OCI-LY7 (cell line): Measurements from ENCODE around the gene SRGAP3. TPM values are rescaled to one million over a fixed set of nuclear protein-coding genes. Genes with fewer than 3 reads are reported as not detected.

Experiments
- BruUV-seq: library from RNA; stranded (reverse); fragments of 400-500 nt; replicated peaks from 2 replicates; lab custom pipeline; 2021; lab: Mats Ljungman, UMichigan
- CTCF ChIA-PET: fragments of 300-600 bp; sonication (Branson Sonifier 250); formaldehyde crosslinking; loops from one replicate; lab custom pipeline; 2022; ENCODE audit warnings: antibody characterized with exemption; ENCODE audit not compliant: unreplicated experiment; lab: Charles Lee
- POLR2A ChIA-PET: fragments of 300-600 bp; sonication (Branson Sonifier 250); formaldehyde crosslinking; loops from one replicate; lab custom pipeline; 2022; ENCODE audit warnings: antibody characterized with exemption; lab: Charles Lee
- DNase-seq: peaks from one replicate; pipeline ENCODE4 v3.0.0-alpha.2; 2015; ENCODE audit warnings: low spot score
- H2AFZ ChIP-seq: fragments of 200-600 bp; sonication (generic), shearing (Covaris generic); 2 replicates; pipeline ENCODE4 v1.6.1; 2014; ENCODE audit warnings: mild to moderate bottlenecking, antibody characterized with exemption, low read length, moderate library complexity
- H3K27ac ChIP-seq: fragments of 200-600 bp; sonication (generic); 2 replicates; pipeline ENCODE4 v1.5.1; 2014; ENCODE audit warnings: mixed run types, low read depth, mild to moderate bottlenecking, moderate library complexity, low read length, inconsistent platforms; ENCODE audit not compliant: poor library complexity, severe bottlenecking
- H3K36me3 ChIP-seq: fragments of 200-600 bp; sonication (generic); 2 replicates; pipeline ENCODE4 v1.6.1; 2014; ENCODE audit warnings: mild to moderate bottlenecking, antibody characterized with exemption, low read length, moderate library complexity, mixed read lengths; ENCODE audit not compliant: insufficient read depth
- H3K4me1 ChIP-seq: fragments of 200-600 bp; sonication (generic); 2 replicates; pipeline ENCODE4 v1.5.1; 2014; ENCODE audit warnings: mild to moderate bottlenecking, low read length; ENCODE audit not compliant: insufficient read depth, poor library complexity, severe bottlenecking
- H3K4me2 ChIP-seq: fragments of 200-600 bp; sonication (generic); 2 replicates; pipeline ENCODE4 v1.6.1; 2014; ENCODE audit warnings: mild to moderate bottlenecking, low read length
- H3K4me3 ChIP-seq: fragments of 200-600 bp; sonication (generic); 2 replicates; pipeline ENCODE4 v1.5.1; 2014; ENCODE audit warnings: mild to moderate bottlenecking, low read depth, low read length; ENCODE audit not compliant: poor library complexity, severe bottlenecking
- H3K79me2 ChIP-seq: fragments of 200-600 bp; sonication (generic); 2 replicates; pipeline ENCODE4 v1.6.1; 2016; ENCODE audit warnings: low read depth, mild to moderate bottlenecking, low read length, moderate library complexity, mixed read lengths; ENCODE audit not compliant: insufficient read depth
- H3K9me2 ChIP-seq: fragments of 200-600 bp; sonication (generic); 2 replicates; pipeline ENCODE4 v1.6.1; 2016; ENCODE audit warnings: mild to moderate bottlenecking, low read length, mixed read lengths; ENCODE audit not compliant: insufficient read depth
- H3K9me3 ChIP-seq: fragments of 200-600 bp; sonication (generic); 2 replicates; pipeline ENCODE4 v1.6.1; 2014; ENCODE audit warnings: mild to moderate bottlenecking, mixed run types, low read length, mixed read lengths
- H4K20me1 ChIP-seq: fragments of 200-600 bp; sonication (generic); 2 replicates; pipeline ENCODE4 v1.6.1; 2014; ENCODE audit warnings: mild to moderate bottlenecking, antibody characterized with exemption, low read length, moderate library complexity, mixed read lengths; ENCODE audit not compliant: insufficient read depth
- EZH2phosphoT487 ChIP-seq: fragments of 200-600 bp; sonication (generic); IDR thresholded peaks from 2 replicates; pipeline ENCODE4 v1.6.1; 2018; ENCODE audit warnings: low read depth, borderline replicate concordance, mild to moderate bottlenecking, mixed run types, antibody characterized with exemption, low read length, moderate library complexity, mixed read lengths
- intact Hi-C: fragments of 100-400 bp; cut with micrococcal nuclease; formaldehyde crosslinking; loops from one replicate; pipeline ENCODE4 v1.10.0; 2022; ENCODE audit not compliant: unreplicated experiment
- total RNA-seq, 2 experiments: library from RNA; depleted of rRNA in 1 of 2; stranded (reverse); fragments of >200 nt in 1 of 2; shearing (Covaris generic) in 1 of 2; gene quantifications; 2 replicates each; pipeline ENCODE4 v1.2.3, GENCODE V29; 2014 to 2022
- TF ChIP-seq, protein P1 (sequence below): fragments of 200-600 bp; sonication (generic); conservative IDR thresholded peaks from 2 replicates; pipeline ENCODE4 v1.5.1; 2014; ENCODE audit warnings: mild to moderate bottlenecking, antibody characterized with exemption, low read length, moderate library complexity, mixed read lengths

Gene SRGAP3
- total RNA-seq, 2 experiments from 2014 or later, result 1.5 to 1.7 TPM

DNA sequence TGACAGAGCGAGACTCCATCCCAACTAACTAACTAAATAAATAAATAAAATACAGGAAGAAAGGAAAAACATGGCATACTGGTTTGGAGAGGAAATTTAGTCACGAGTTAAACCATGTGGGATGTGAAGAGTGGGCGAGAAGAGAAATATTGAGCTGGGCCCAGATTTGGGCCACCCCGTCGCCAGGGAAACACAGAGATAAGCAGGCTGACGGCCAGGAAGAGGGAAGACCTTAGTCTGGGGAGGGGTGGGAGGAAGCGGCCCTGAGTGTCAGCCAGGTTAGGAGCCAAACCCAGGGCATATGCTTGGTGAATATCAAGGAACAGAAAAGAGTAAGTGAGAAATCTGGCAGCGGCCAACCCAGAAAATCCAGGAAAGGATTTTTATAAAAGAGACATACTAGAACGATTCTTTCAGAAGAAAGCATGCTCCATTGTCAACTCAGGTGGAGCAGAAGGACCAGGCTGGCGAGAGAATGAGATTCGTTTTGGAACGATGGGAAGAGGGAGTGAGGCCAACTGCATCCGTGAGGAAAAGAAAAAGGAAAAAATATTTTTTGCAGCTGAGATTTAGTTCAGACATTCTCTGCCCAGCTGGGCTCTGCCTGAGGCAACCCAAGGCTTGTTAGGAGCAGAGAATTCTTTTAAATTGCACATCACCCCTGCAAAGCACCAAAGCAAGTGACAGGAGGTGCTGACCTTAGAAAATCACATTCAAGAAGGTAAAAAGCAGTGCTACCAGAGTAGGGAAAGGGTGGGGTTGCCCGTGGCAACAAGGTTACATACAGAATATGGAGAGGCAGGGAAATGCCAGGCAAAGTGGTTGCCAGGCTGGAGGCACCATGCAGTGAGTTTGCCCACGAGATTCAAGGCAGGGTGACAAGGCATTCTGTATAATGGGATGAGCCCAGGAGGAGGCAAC is 226.9 kb downstream of the SRGAP3 start:
- POLR2A ChIA-PET, result no interaction called here
- H3K4me1 ChIP-seq, result no peaks in the 10 kb centered on the region
- no peak overlapping the region for H2AFZ ChIP-seq
- no peaks in the 10 kb centered on the region for H4K20me1 ChIP-seq
- DNase-seq, result no peak
- H3K9me2 ChIP-seq, result no peaks in the 10 kb centered on the region
- no peaks in the 10 kb centered on the region for H3K36me3 ChIP-seq
- BruUV-seq, result no TSS peak
- H3K79me2 ChIP-seq, result no peaks in the 10 kb centered on the region
- no peak overlapping the region for H3K4me3 ChIP-seq
- CTCF ChIA-PET, result no interaction called here
- no peak for TF ChIP-seq EZH2phosphoT487
- TF ChIP-seq, protein P1, sequence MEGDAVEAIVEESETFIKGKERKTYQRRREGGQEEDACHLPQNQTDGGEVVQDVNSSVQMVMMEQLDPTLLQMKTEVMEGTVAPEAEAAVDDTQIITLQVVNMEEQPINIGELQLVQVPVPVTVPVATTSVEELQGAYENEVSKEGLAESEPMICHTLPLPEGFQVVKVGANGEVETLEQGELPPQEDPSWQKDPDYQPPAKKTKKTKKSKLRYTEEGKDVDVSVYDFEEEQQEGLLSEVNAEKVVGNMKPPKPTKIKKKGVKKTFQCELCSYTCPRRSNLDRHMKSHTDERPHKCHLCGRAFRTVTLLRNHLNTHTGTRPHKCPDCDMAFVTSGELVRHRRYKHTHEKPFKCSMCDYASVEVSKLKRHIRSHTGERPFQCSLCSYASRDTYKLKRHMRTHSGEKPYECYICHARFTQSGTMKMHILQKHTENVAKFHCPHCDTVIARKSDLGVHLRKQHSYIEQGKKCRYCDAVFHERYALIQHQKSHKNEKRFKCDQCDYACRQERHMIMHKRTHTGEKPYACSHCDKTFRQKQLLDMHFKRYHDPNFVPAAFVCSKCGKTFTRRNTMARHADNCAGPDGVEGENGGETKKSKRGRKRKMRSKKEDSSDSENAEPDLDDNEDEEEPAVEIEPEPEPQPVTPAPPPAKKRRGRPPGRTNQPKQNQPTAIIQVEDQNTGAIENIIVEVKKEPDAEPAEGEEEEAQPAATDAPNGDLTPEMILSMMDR, result no peak
- H3K9me3 ChIP-seq, result no peaks in the 10 kb centered on the region
- H3K27ac ChIP-seq, result no peak overlapping the region
- intact Hi-C loops, result no loop called here
- H3K4me2 ChIP-seq, result no peak overlapping the region

DNA sequence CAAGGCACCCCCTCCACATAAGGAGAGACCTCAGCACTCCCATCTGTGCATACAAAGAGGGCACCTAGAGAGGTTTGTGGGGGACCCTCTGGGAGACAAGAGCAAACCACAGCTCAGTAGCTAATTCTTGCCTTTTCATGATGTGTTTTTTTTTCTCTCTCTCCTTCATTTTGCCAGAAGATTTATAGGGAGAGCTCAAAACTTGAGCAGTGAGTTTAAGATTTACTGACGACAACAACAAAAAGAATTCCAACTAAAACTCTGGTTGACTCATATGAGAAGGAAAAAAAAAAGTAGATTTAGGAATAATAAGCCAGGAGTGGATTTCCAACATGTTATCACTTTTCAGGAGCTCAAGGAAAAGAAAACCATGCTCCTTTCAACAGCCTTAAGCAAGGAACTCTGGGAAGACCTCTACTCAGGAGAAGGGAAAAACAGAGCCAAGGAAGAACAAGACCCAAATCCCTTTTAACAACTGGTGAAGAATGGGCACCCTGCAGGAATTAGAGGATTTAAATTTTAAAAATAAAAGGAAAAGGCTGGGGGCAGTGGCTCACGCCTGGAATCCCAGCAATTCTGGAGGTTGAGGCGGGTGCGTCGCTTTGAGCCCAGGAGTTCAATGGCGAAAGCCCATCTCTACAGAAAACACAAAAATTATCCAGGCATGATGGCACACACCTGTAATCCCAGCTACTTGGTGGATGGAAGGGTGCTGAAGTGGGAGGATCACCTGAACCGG is 228.0 kb downstream of the SRGAP3 start:
- H4K20me1 ChIP-seq, result no peaks in the 10 kb centered on the region
- DNase-seq, result no peak
- no peak overlapping the region for H3K4me3 ChIP-seq
- no peak overlapping the region for H2AFZ ChIP-seq
- H3K4me1 ChIP-seq, result no peaks in the 10 kb centered on the region
- H3K79me2 ChIP-seq, result no peaks in the 10 kb centered on the region
- H3K27ac ChIP-seq, result no peak overlapping the region
- intact Hi-C loops, result no loop called here
- TF ChIP-seq, protein P1, result no peak
- no peak for TF ChIP-seq EZH2phosphoT487
- no peak overlapping the region for H3K4me2 ChIP-seq
- no peaks in the 10 kb centered on the region for H3K9me3 ChIP-seq
- no peaks in the 10 kb centered on the region for H3K36me3 ChIP-seq
- POLR2A ChIA-PET, result interaction anchor here (0.6 to 0.8 kb wide), 3 partner anchors 56 to 1959 kb away, joined by 3 to 4 read pairs (median 3); no protein-coding TSS in a partner anchor
- no TSS peak for BruUV-seq
- no peaks in the 10 kb centered on the region for H3K9me2 ChIP-seq
- CTCF ChIA-PET, result no interaction called here
